Measurements from ENCODE around the gene UNC5B.

UNC5B gene

GRCh38 chr10:71255550-71255807 lies 43.1 kb downstream of the UNC5B start:
- no peak for DNase-seq (ENCODE audit: low spot score)

- peak; percentile 83 for DNase-seq (ENCODE audit: low spot score)
Observed at GRCh38 chr10:71255808-71256660, 43.7 kb downstream of the UNC5B start.

DNA sequence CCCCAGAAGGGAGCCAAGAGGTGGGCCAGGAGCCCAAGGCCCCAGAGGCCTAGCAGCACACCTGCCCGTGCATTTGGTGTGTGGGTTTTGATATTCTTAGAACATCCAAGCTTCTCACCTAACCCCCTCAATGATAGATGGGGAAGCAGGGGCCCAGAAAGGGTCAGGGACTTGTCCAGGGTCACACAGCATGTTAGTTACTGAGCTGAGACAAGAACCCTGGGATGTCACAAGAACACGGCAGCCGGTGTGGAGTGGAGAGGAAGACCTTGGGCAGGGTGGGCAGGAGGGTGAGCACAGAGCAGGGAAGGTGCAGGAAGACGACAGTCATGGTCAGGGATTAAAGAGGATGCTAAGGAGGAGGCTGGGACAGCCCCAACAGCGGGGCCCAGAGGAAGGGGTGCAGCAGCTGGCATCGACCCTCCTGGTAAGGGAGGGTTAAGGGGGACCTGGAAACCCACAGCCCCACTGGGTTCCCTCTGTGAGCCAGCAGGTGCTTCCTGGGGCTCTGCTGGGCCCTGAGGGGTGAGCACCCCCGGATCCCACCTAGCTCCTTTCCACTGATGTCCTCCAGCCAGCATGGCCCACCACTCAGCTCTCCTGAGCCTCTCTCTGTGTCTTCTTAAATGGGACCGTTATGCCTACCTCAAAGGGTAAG lies 44.4 kb downstream of the UNC5B start:
- no peak for DNase-seq (ENCODE audit: low spot score)

DNA sequence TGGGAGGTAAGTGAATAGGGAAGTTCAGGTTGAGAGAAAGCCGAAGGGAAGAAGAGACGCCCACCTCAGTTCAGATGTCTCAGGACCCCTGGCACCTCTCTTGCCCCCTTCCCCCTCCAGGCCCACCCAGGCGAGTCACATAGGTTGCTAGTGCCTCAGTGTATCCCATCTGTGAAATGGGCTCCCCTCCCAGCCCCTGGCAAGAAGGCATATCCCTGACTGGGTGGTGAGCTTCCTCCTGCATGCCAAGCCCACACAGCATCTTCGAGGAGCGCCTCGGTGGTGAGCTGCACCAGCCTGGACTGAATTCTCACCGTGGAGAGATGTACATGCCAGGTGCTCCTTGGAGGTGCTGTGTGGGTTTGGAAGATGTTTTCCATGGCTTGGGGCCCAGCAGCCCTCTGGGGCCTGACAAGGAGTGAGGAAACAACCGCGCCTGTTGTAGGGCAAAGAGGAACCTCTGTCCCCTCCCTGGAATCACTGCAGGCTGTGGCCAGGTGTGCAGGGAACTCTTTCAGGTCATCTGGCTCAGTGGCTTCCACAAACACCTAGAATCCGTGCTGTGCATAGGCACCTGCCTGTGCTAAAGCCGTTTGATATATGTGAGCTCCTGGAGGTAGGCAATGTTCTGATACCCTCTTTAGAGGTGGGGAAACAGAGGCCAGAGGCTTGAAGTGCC lies 45.1 kb downstream of the UNC5B start:
- no peak for DNase-seq (ENCODE audit: low spot score)

GRCh38 chr10:71258046-71258445 lies 45.7 kb downstream of the UNC5B start:
- DNase-seq (ENCODE audit: low spot score), result no peak

- no peak for DNase-seq (ENCODE audit: low spot score)
Observed at GRCh38 chr10:71258446-71259145, 46.2 kb downstream of the UNC5B start.

- DNase-seq (ENCODE audit: low spot score), result no peak
Observed at GRCh38 chr10:71259282-71259681, 46.9 kb downstream of the UNC5B start.

DNA sequence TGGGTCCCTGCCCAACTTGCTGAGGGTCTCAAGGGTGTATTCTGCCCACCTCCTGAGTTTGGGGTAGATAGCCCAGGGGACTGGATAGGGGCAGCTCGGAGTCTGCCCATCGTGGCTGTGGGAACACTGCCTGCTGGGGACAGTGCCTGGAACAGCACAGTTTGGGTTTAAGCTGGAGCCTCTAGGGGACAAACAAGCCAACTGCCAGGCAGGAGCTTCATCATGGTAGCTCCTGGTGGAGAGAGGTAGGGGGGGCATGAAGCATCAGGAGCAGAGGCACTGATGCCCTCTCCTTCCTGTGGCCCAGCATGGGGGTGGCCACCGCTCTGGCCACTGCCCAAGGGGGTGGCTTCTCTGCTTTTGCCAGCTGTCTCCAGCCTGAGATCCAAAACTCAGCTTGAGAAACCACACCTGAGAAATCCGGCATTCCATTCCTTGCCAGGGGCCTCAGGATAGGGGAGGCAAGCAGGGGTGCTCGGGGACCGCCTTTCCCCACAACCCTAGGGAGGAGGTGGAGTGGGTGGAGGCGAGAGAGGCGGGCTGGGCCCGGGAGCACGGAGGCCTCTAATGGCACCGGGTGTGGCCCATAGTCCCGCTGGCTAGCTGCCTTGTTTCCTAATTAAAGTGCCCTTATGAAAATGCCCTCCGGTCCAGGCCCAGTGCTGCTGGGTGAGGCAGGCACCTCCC lies 47.6 kb downstream of the UNC5B start:
- no peak for DNase-seq (ENCODE audit: low spot score)

DNA sequence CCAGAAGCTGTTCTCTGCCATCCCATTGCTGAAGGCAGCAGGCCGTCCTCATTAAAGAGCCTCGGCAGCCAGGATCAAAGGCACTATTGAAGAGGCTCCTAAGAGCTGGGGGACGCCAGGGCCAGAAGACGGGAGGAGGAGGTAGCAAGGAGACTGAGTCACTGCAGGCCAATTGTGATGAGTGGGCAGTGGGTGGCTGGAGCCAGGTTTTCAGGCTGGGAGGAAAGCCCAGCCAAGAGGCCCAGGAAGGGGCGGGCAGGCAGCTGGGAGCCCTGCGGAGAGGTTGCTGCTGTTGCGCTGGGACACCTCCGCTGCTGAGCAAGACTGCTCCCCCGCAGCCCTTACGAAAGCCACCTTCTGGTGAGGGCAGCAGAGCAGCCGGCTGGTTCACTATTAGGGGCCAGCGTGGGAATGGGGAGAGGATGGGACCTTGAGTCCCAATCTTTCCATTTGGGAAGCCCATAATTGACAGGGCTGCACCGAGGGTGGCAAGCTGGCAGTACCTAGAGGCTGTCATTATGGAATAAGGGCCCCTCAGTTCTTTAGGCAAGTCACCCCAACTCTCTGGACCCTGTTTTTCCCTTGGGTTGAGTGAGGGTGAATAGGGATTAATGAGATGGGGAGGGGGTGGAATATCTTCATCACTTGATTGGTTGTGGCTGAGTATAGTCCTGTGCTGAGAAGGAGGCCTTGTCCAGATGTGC lies 48.4 kb downstream of the UNC5B start:
- peak; percentile 87 for DNase-seq (ENCODE audit: low spot score)

DNA sequence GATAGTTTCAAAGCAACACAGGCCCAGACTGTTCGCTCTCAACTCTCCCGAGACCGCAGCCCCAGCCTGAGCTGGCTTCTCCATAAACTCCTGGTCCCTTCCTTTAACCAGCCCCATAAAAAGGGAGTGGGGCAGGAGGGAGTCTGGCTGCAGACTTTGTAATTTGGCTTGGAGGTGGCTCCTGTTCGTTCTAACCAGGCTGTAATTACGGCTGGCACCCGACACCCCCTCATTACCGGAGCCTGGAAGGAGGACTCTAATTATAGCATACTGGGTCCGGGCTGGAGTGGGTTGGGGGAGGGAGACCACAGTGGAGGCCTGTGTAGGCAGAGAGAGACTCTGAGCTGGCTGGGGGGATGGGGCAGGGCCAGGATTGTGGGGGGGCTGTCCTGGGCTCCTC lies 49.7 kb downstream of the UNC5B start:
- DNase-seq (ENCODE audit: low spot score), result no peak

DNA sequence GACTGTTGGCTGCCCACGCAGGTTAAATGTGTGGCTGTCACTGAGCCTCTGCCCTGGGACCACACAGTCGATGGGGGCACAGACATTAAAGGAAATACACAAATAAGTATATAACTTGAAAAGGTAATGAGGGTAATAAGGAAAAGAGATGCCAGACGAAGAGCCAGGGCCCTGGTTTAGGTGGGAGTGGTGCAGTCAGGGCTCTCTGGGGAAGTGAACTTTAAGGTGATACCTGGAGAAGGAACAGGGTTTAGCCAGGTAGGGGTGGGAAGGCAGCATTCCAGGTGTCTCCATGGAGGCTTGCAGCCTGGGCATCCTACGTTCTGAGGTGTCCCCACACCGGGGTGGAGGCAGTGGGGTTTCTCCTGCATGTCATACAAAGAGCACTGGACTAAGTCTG lies 50.4 kb downstream of the UNC5B start:
- DNase-seq (ENCODE audit: low spot score), result no peak

GRCh38 chr10:71263376-71263775 lies 51.0 kb downstream of the UNC5B start:
- DNase-seq (ENCODE audit: low spot score), result no peak

GRCh38 chr10:71264345-71265200 lies 52.2 kb downstream of the UNC5B start:
- DNase-seq (ENCODE audit: low spot score), result no peak

DNA sequence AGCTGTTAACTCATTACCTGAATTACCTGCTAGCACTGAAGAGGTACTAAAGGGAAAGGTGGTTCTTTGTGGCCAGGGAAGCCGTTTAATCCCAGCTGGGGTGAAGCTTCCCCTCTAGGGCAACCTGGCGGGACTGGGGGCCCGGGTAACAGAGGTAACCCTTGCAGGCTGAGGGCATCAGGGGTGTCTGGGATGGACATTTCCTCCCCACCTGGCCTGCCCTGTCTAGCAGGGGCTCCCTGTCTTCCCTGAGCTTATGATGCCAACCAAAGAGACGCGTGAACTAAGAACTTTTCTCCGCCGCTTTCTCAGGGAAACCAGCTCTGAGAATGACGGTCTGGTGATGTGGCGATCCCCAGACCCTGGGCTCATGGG lies 52.8 kb downstream of the UNC5B start:
- no peak for DNase-seq (ENCODE audit: low spot score)

GRCh38 chr10:71265618-71266146 lies 53.3 kb downstream of the UNC5B start:
- DNase-seq (ENCODE audit: low spot score), result no peak

- peak; percentile 79 for DNase-seq (ENCODE audit: low spot score)
Observed at GRCh38 chr10:71266147-71266917, 54.0 kb downstream of the UNC5B start.

DNA sequence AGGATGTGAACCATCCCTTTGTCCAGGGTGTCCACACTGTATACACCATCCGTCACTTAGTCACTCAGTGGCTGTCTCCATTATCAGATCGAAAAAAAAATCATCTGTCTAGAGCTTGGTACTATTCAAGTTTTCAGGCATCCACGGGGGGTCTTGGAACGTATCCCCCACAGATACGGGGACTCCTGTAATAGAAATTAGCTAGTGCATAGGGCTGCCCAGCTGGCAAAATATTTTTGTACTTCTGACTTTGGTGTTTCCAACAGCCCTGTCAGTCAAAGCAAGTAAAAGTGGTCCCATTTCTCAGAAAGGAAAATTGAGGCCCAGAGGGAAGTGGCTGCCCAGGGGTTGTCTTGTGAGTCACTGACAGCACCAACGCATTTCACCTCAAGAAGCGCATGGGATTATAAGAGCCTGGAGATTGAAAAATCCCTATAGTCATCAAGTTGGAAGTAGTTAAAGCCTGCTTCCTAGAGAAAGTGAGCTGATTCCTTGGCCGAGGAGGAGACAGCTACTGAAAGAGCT lies 54.6 kb downstream of the UNC5B start:
- no peak for DNase-seq (ENCODE audit: low spot score)

DNA sequence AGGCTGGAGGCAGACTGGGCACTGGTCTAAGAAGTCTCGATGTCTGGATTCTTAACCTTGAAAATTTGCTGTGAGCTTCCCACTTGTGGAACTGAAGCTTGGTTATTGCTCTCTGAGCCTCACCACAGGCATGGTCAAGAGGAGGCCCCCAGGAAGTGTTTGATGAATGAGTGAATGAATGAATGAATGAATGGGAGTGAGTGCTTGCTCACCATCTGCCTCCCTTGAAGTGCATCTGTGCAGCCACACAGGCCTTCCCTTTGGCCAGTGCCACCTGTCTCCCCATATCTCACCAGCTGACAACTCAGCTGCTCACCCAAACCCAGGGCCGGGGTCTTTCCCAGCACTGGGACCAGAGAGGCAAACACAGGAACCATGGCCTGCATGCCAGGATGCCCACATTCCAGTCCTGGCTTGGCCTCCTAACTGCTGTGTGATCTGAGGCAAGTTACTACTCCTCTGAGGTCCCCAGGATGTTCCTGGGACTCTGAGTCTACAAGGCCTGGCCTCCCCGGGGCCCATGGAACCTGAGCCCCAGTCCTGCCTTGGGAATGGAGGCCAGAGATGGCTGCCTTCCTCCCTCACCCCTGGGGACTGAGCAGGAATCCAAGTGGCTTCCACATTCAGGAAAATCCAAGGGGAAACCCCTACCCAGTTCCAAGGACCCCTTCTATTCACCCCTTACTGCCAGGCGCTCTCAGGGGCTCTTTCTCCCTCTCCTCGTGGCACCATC lies 55.3 kb downstream of the UNC5B start:
- DNase-seq (ENCODE audit: low spot score), result no peak

Data from AG08395 (cell line).